Subcutaneous abdominal adipose tissue (tissue), 5 donors: ENCODE measurements around the gene PDE4D.

Experiments used
- H3K27ac ChIP-seq: one replicate; pipeline ENCODE4 v1.7.0; 2013; ENCODE audit warnings: low read depth, mild to moderate bottlenecking, inconsistent platforms, low read length, moderate library complexity
- H3K27me3 ChIP-seq, 5 donors: one replicate each; pipeline ENCODE4 v1.7.0; 2013; ENCODE audit warnings: low read length in 5 of 5, inconsistent platforms in 1 of 5; ENCODE audit not compliant: control insufficient read depth in 5 of 5, insufficient read depth in 4 of 5
- H3K36me3 ChIP-seq, 5 donors: one replicate each; pipeline ENCODE4 v1.7.0; 2013; ENCODE audit warnings: low read length in 5 of 5; ENCODE audit not compliant: control insufficient read depth in 5 of 5, insufficient read depth in 5 of 5
- H3K4me1 ChIP-seq, 5 donors: one replicate each; pipeline ENCODE4 v1.7.0; 2013; ENCODE audit warnings: low read length in 5 of 5, mild to moderate bottlenecking in 3 of 5, moderate library complexity in 1 of 5; ENCODE audit not compliant: control insufficient read depth in 5 of 5, insufficient read depth in 5 of 5
- H3K4me3 ChIP-seq, 5 donors: one replicate each; pipeline ENCODE4 v1.7.0; 2013; ENCODE audit warnings: low read length in 5 of 5, low read depth in 1 of 5
- H3K9ac ChIP-seq, 5 donors: one replicate each; pipeline ENCODE4 v1.7.0; 2013; ENCODE audit warnings: low read length in 5 of 5, mild to moderate bottlenecking in 4 of 5, moderate library complexity in 3 of 5
- H3K9me3 ChIP-seq, 5 donors: one replicate each; pipeline ENCODE4 v1.7.0; 2013; ENCODE audit warnings: low read length in 5 of 5; ENCODE audit not compliant: control insufficient read depth in 5 of 5
- donor health status: healthy.
- donor health status: healthy.
- donor health status: healthy.
- donor health status: healthy.
- donor health status: healthy.

PDE4D gene

GRCh38 chr5:59738024-59738423 lies 155.5 kb downstream of the PDE4D start:
- Histone ChIP-seq H3K9ac (no peak overlapping the region), H3K4me1 (no peaks in the 10 kb centered on the region), H3K36me3 (no peaks in the 10 kb centered on the region), H3K27me3 (no peaks in the 10 kb centered on the region), H3K4me3 (no peak overlapping the region), H3K27ac (no peak overlapping the region), H3K9me3 (no peaks in the 10 kb centered on the region)

GRCh38 chr5:59732806-59733205 lies 160.7 kb downstream of the PDE4D start:
- Histone ChIP-seq H3K9ac (no peak overlapping the region), H3K27me3 (no peaks in the 10 kb centered on the region), H3K36me3 (no peaks in the 10 kb centered on the region), H3K4me1 (no peaks in the 10 kb centered on the region), H3K27ac (no peak overlapping the region), H3K4me3 (no peak overlapping the region), H3K9me3 (no peaks in the 10 kb centered on the region)

GRCh38 chr5:59732301-59732700 lies 161.2 kb downstream of the PDE4D start:
- Histone ChIP-seq H3K36me3 (no peaks in the 10 kb centered on the region), H3K9me3 (no peaks in the 10 kb centered on the region), H3K9ac (no peak overlapping the region), H3K27me3 (no peaks in the 10 kb centered on the region), H3K27ac (no peak overlapping the region), H3K4me1 (no peaks in the 10 kb centered on the region), H3K4me3 (no peak overlapping the region)

- no peak overlapping the region for H3K4me3 ChIP-seq
- H3K36me3 ChIP-seq: no peaks in the 10 kb centered on the region
- H3K27ac ChIP-seq: no peak overlapping the region
- H3K9ac ChIP-seq: no peak overlapping the region
- no peaks in the 10 kb centered on the region for H3K4me1 ChIP-seq
- no peaks in the 10 kb centered on the region for H3K27me3 ChIP-seq
- H3K9me3 ChIP-seq: no peaks in the 10 kb centered on the region
Observed at GRCh38 chr5:59731809-59732208, 161.7 kb downstream of the PDE4D start.

GRCh38 chr5:59729820-59730219 lies 163.7 kb downstream of the PDE4D start:
- Histone ChIP-seq H3K9ac (no peak overlapping the region), H3K27ac (no peak overlapping the region), H3K4me3 (no peak overlapping the region), H3K27me3 (no peaks in the 10 kb centered on the region), H3K4me1 (no peaks in the 10 kb centered on the region), H3K36me3 (no peaks in the 10 kb centered on the region), H3K9me3 (no peaks in the 10 kb centered on the region)

- Histone ChIP-seq H3K9ac (no peak overlapping the region), H3K4me3 (no peak overlapping the region), H3K27me3 (no peaks in the 10 kb centered on the region), H3K36me3 (no peaks in the 10 kb centered on the region), H3K4me1 (no peaks in the 10 kb centered on the region), H3K9me3 (no peaks in the 10 kb centered on the region), H3K27ac (no peak overlapping the region)
Observed at GRCh38 chr5:59729357-59729756, 164.2 kb downstream of the PDE4D start.

- Histone ChIP-seq H3K27me3 (no peaks in the 10 kb centered on the region), H3K9me3 (no peaks in the 10 kb centered on the region), H3K4me1 (no peaks in the 10 kb centered on the region), H3K4me3 (no peak overlapping the region), H3K36me3 (no peaks in the 10 kb centered on the region), H3K27ac (no peak overlapping the region), H3K9ac (no peak overlapping the region)
Observed at GRCh38 chr5:59728356-59728755, 165.2 kb downstream of the PDE4D start.

- Histone ChIP-seq H3K9ac (no peak overlapping the region), H3K4me1 (no peaks in the 10 kb centered on the region), H3K27me3 (no peaks in the 10 kb centered on the region), H3K9me3 (no peaks in the 10 kb centered on the region), H3K27ac (no peak overlapping the region), H3K36me3 (no peaks in the 10 kb centered on the region), H3K4me3 (no peak overlapping the region)
Observed at GRCh38 chr5:59727186-59727585, 166.3 kb downstream of the PDE4D start.

- Histone ChIP-seq H3K9ac (no peak overlapping the region), H3K9me3 (no peaks in the 10 kb centered on the region), H3K4me3 (no peak overlapping the region), H3K27ac (no peak overlapping the region), H3K36me3 (no peaks in the 10 kb centered on the region), H3K4me1 (no peaks in the 10 kb centered on the region), H3K27me3 (no peaks in the 10 kb centered on the region)
Observed at GRCh38 chr5:59725392-59725767, 168.1 kb downstream of the PDE4D start.

- no peaks in the 10 kb centered on the region for H3K9me3 ChIP-seq
- no peak overlapping the region for H3K4me3 ChIP-seq
- H3K36me3 ChIP-seq: no peaks in the 10 kb centered on the region
- H3K27ac ChIP-seq: no peak overlapping the region
- no peaks in the 10 kb centered on the region for H3K27me3 ChIP-seq
- no peaks in the 10 kb centered on the region for H3K4me1 ChIP-seq
- H3K9ac ChIP-seq: no peak overlapping the region
Observed at GRCh38 chr5:59724482-59725391, 168.8 kb downstream of the PDE4D start.
